DND-41 (cell line): ENCODE data around the gene MRPL20.

Source experiments
- ATAC-seq: fragments of 200-7000 bp; cut with Tn5 transposase; 3 replicates; pipeline ENCODE4 v1.9.1; 2021; ENCODE audit warnings: low read depth; ENCODE audit not compliant: insufficient read depth
- DNase-seq: peaks from one replicate; pipeline ENCODE4 v3.0.0-alpha.2; 2020
- H2AFZ ChIP-seq: 2 replicates; pipeline ENCODE4 v1.6.0; 2012; ENCODE audit warnings: low read depth, low read length
- H3K27ac ChIP-seq: 2 replicates; pipeline ENCODE4 v1.5.1; 2012; ENCODE audit warnings: low read length, inconsistent platforms
- H3K27me3 ChIP-seq: fragments of 200-600 bp; sonication (generic); 2 replicates; pipeline ENCODE4 v1.6.0; 2012; ENCODE audit warnings: low read length, mild to moderate bottlenecking, inconsistent platforms; ENCODE audit not compliant: insufficient read depth, poor library complexity
- H3K36me3 ChIP-seq: 2 replicates; pipeline ENCODE4 v1.5.1; 2012; ENCODE audit warnings: low read length, inconsistent platforms; ENCODE audit not compliant: insufficient read depth
- H3K4me1 ChIP-seq: 2 replicates; pipeline ENCODE4 v1.5.1; 2012; ENCODE audit warnings: mild to moderate bottlenecking, low read length; ENCODE audit not compliant: insufficient read depth
- H3K4me2 ChIP-seq: 2 replicates; pipeline ENCODE4 v1.6.0; 2012; ENCODE audit warnings: mild to moderate bottlenecking, moderate library complexity, low read length, inconsistent platforms; ENCODE audit not compliant: insufficient read depth
- H3K4me3 ChIP-seq, 2 experiments: fragments of 200-600 bp in 1 of 2; shearing (Covaris generic) in 1 of 2; 2 replicates each; pipeline ENCODE4 v1.5.1; 2012 to 2016; ENCODE audit warnings: inconsistent platforms in 2 of 2, low read length in 2 of 2, mild to moderate bottlenecking in 2 of 2, low read depth in 1 of 2, moderate library complexity in 1 of 2
- H3K79me2 ChIP-seq: 2 replicates; pipeline ENCODE4 v1.6.0; 2012; ENCODE audit warnings: low read length, inconsistent platforms; ENCODE audit not compliant: insufficient read depth
- H3K9ac ChIP-seq: 2 replicates; pipeline ENCODE4 v1.6.0; 2012; ENCODE audit warnings: low read depth, mild to moderate bottlenecking, inconsistent platforms, low read length, moderate library complexity
- H3K9me3 ChIP-seq: 2 replicates; pipeline ENCODE4 v1.5.1; 2012; ENCODE audit warnings: low read length, moderate library complexity, mild to moderate bottlenecking, inconsistent platforms; ENCODE audit not compliant: insufficient read depth, severe bottlenecking
- H4K20me1 ChIP-seq: 2 replicates; pipeline ENCODE4 v1.6.0; 2012; ENCODE audit warnings: low read length; ENCODE audit not compliant: insufficient read depth
- CTCF ChIP-seq: IDR thresholded peaks from 2 replicates; pipeline ENCODE4 v1.5.1; 2012; ENCODE audit warnings: borderline replicate concordance, low read length, moderate library complexity, mild to moderate bottlenecking; ENCODE audit not compliant: poor library complexity, severe bottlenecking; ENCODE audit errors: extremely low read depth
- EZH2 ChIP-seq: IDR thresholded peaks from 3 replicates; pipeline ENCODE4 v1.6.1; 2012; ENCODE audit warnings: borderline replicate concordance, low read depth, mild to moderate bottlenecking, moderate library complexity, low read length, inconsistent platforms; ENCODE audit not compliant: severe bottlenecking

The MRPL20 gene

GRCh38 chr1:1428174-1428573 is 21.1 kb upstream of the MRPL20 start:
- Histone ChIP-seq H4K20me1 (no peaks in the 10 kb centered on the region), H3K9ac (no peak overlapping the region), H3K27ac (no peak overlapping the region), H3K36me3 (no peaks in the 10 kb centered on the region), H3K4me2 (no peak overlapping the region), H3K4me1 (peaks cover 6% of the 10 kb centered on the region; the same call in 1 of the 2 replicates), H3K4me3 (no peak overlapping the region), H3K27me3 (no peaks in the 10 kb centered on the region), H3K79me2 (no peaks in the 10 kb centered on the region), H3K9me3 (no peaks in the 10 kb centered on the region), H2AFZ (no peak overlapping the region)
- no peak for DNase-seq
- ATAC-seq: no peak
- TF ChIP-seq CTCF (no peak), EZH2 (no peak)

GRCh38 chr1:1427820-1428148 is 20.7 kb upstream of the MRPL20 start:
- Histone ChIP-seq H3K36me3 (no peaks in the 10 kb centered on the region), H4K20me1 (no peaks in the 10 kb centered on the region), H3K9me3 (no peaks in the 10 kb centered on the region), H3K9ac (no peak overlapping the region), H2AFZ (no peak overlapping the region), H3K4me1 (peaks cover 6% of the 10 kb centered on the region; the same call in 1 of the 2 replicates), H3K27ac (no peak overlapping the region), H3K4me3 (no peak overlapping the region), H3K79me2 (no peaks in the 10 kb centered on the region), H3K4me2 (no peak overlapping the region), H3K27me3 (no peaks in the 10 kb centered on the region)
- TF ChIP-seq EZH2 (no peak), CTCF (no peak)
- ATAC-seq (no peak), DNase-seq (no peak)

GRCh38 chr1:1427106-1427819 is 20.2 kb upstream of the MRPL20 start:
- no peak overlapping the region for H3K4me3 ChIP-seq

More at GRCh38 chr1:1427106-1427819, 20.2 kb upstream of the MRPL20 start:
- no peak for DNase-seq
- no peaks in the 10 kb centered on the region for H3K79me2 ChIP-seq
- H2AFZ ChIP-seq: no peak overlapping the region
- TF ChIP-seq CTCF (no peak), EZH2 (no peak)
- no peak overlapping the region for H3K27ac ChIP-seq
- no peaks in the 10 kb centered on the region for H4K20me1 ChIP-seq
- H3K27me3 ChIP-seq: no peaks in the 10 kb centered on the region
- H3K9ac ChIP-seq: no peak overlapping the region
- peak; percentile 14; the same call in 2 of the 3 replicates for ATAC-seq
- no peaks in the 10 kb centered on the region for H3K36me3 ChIP-seq
- H3K9me3 ChIP-seq: no peaks in the 10 kb centered on the region
- peaks cover 6% of the 10 kb centered on the region; the same call in 1 of the 2 replicates for H3K4me1 ChIP-seq
- no peak overlapping the region for H3K4me2 ChIP-seq
